NCI-H510A treated with DMSO at 0.1 percent for 48 hours (cell line): ENCODE data around the gene MYMK.

Experiments
- DNase-seq: peaks from one replicate; lab custom pipeline; 2025; lab: John Stamatoyannopoulos, UW

Gene MYMK

GRCh38 chr9:133468374-133468773 lies 56.4 kb downstream of the MYMK start:
- DNase-seq = no peak

GRCh38 chr9:133467101-133467500 lies 57.7 kb downstream of the MYMK start:
- no peak for DNase-seq

DNA sequence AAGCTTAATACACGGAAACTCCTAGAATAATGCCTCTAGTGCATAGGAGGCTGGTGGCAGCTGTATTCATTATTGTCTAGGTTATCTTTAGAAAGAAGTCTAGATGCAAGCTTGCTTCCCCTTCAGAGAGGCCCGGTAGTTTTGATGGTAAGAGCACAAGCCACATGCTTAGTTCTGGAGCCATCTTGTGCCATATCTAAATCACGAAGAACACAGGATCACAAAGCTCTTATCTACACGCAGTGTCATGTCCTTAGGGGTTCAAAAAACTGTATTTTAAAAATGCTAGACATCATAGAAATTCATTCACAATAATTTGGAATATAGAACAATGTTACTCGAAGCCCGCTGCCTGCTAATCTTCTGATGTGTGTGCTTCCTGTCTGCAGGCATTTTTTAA lies 58.8 kb downstream of the MYMK start:
- DNase-seq = no peak

DNA sequence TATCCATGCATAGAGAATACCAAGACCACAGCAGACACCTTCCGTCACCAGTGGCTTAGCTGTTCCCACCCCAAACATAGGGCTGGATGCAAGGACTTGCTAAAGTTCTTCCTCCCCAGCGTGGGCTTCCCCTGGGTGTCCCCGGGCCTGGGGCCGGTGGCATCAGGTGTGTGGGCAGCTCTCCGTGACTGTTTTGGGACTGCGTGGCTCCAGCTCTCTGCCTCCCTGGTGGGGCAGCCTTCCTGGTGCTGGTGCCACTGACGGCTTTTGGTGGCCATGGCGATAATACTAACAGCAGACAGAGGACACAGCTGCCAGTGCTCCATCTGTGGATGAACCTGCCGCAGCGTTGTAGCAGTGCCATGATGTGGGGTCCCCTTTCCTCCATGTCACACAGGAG lies 60.1 kb downstream of the MYMK start:
- no peak for DNase-seq
